Spleen (tissue), 11 donors: ENCODE measurements around the gene NEDD4L. TPM values are rescaled to one million over a fixed set of nuclear protein-coding genes. Genes with fewer than 3 reads are reported as not detected.
"Not testable (repeated sequence)": the region's sequence is repeated elsewhere in the genome, so short reads cannot be mapped to it uniquely, and the experiment has no call there.

Experiments
- DNase-seq: peaks from one replicate; pipeline ENCODE4 v3.0.0-alpha.2; 2020
- H3K27ac ChIP-seq, 8 donors: fragments of 200-600 bp; sonication (generic) in 7 of 8; 1 replicate in 4 of 8; 2 replicates in 4 of 8; pipeline versions ENCODE4 v1.5.0 to v1.8.0; 2016 to 2021; ENCODE audit warnings: inconsistent platforms in 4 of 8, mild to moderate bottlenecking in 4 of 8, moderate library complexity in 1 of 8
- H3K27me3 ChIP-seq, 7 donors: fragments of 200-600 bp; sonication (generic) in 6 of 7; replicated peaks in 1 of 7; 1 replicate in 4 of 7; 2 replicates in 3 of 7; pipeline versions ENCODE4 v1.5.0 to v1.8.0; 2016 to 2021; ENCODE audit warnings: inconsistent platforms in 3 of 7, mild to moderate bottlenecking in 1 of 7
- H3K36me3 ChIP-seq, 6 donors: fragments of 200-600 bp; sonication (generic) in 5 of 6; 1 replicate in 4 of 6; 2 replicates in 2 of 6; pipeline versions ENCODE4 v1.5.0 to v1.8.0; 2016 to 2021; ENCODE audit warnings: inconsistent platforms in 2 of 6
- H3K4me1 ChIP-seq, 6 donors: fragments of 200-600 bp; sonication (generic) in 5 of 6; 1 replicate in 3 of 6; 2 replicates in 3 of 6; pipeline versions ENCODE4 v1.5.0 to v1.8.0; 2016 to 2021; ENCODE audit warnings: inconsistent platforms in 3 of 6
- H3K4me3 ChIP-seq, 8 donors: fragments of 200-600 bp; sonication (generic) in 7 of 8; 1 replicate in 4 of 8; 2 replicates in 4 of 8; pipeline versions ENCODE4 v1.5.0 to v1.8.0; 2016 to 2021; ENCODE audit warnings: inconsistent platforms in 4 of 8, mild to moderate bottlenecking in 4 of 8, moderate library complexity in 2 of 8
- H3K9me3 ChIP-seq, 8 donors: fragments of 200-600 bp; sonication (generic) in 7 of 8; 1 replicate in 4 of 8; 2 replicates in 4 of 8; pipeline versions ENCODE4 v1.5.0 to v1.8.0; 2016 to 2021; ENCODE audit warnings: inconsistent platforms in 4 of 8
- CTCF ChIP-seq, 11 experiments: fragments of 200-600 bp in 7 of 11; fragments of 450-650 bp in 4 of 11; sonication (generic) in 4 of 11; IDR thresholded peaks in 8 of 11; conservative IDR thresholded peaks in 3 of 11; 1 replicate in 7 of 11; 2 replicates in 4 of 11; pipeline versions ENCODE4 v1.4.0 to v1.8.0; 2016 to 2021; ENCODE audit warnings: antibody characterized with exemption in 11 of 11, inconsistent platforms in 4 of 11, mild to moderate bottlenecking in 1 of 11
- POLR2A ChIP-seq, 3 donors: fragments of 450-650 bp; IDR thresholded peaks; one replicate each; pipeline ENCODE4 v1.5.1; 2017; ENCODE audit warnings: antibody characterized with exemption in 3 of 3, mild to moderate bottlenecking in 1 of 3
- POLR2AphosphoS5 ChIP-seq, 3 donors: sonication (generic); formaldehyde crosslinking; IDR thresholded peaks; one replicate each; pipeline ENCODE4 v1.5.1; 2017; ENCODE audit warnings: antibody characterized with exemption in 3 of 3
- WGBS, 5 donors: extraction: QIAGEN DNeasy Blood & Tissue Kit in 3 of 5; methylation state at CpG; one replicate each; pipeline versions ENCODE4 v1.1.5 to v1.1.7; 2013 to 2018; 5-methylcytosine and 5-hydroxymethylcytosine counted together
- intact Hi-C: fragments of 100-400 bp; cut with DNase I; formaldehyde crosslinking; loops from one replicate; pipeline ENCODE4 v1.15.0; 2023; ENCODE audit warnings: low total_unique reads
- polyA plus RNA-seq, 3 donors: library from polyadenylated mRNA; stranded (reverse); fragments of 200-250 nt; gene quantifications; one replicate each; pipeline ENCODE4 v1.2.1, GENCODE V29; 2013
- total RNA-seq, 7 donors: library from RNA; depleted of rRNA in 3 of 7; stranded (reverse); fragments of >200 nt in 3 of 7; fragmentation: NEBNext Ultra II Directional in 4 of 7; extraction: Animal tissue kit (Norgen Biotek cat#: 25700) in 4 of 7; gene quantifications; one replicate each; pipeline versions ENCODE4 v1.1.0 to v1.2.1, GENCODE V29; 2016 to 2021
- donor health status: healthy with polysubstance abuse.
- donor health status: DM: no; HTN: no; CAD: no; lungs with moderate emphysema.
- donor health status: DM: no; HTN: no; CAD: no.
- donor health status: Bipolar disorder and iron deficiency.
- donor health status: healthy.
- donor health status: DM: no; HTN: no; CAD: no.
- donor health status: DM: yes; HTN: yes; CAD: no.

NEDD4L gene
- total and polyA plus RNA-seq, 10 donors: 8.7 to 26.9 (median 18.3) TPM

GRCh38 chr18:58258692-58259342 lies 214.8 kb downstream of the NEDD4L start:
- Histone ChIP-seq H3K4me1 (peaks cover 0 to 3% (median 0%) of the 10 kb centered on the region in 6 donors), H3K36me3 (peaks cover 0 to 14% (median 6%) of the 10 kb centered on the region in 6 donors), H3K27me3 (no peaks in the 10 kb centered on the region), H3K27ac (no peak overlapping the region), H3K4me3 (no peak overlapping the region), H3K9me3 (peaks cover 0 to 7% (median 0%) of the 10 kb centered on the region in 8 donors)
- TF ChIP-seq POLR2A (IDR thresholded peaks at IDR 0.05) (no peak), POLR2AphosphoS5 (IDR thresholded peaks at IDR 0.05) (no peak), CTCF (IDR thresholded peaks at IDR 0.05 in 8 of 11, conservative IDR thresholded peaks at IDR 0.05 in 3 of 11) (no peak)
- intact Hi-C loops: no loop called here
- WGBS, 5 donors: 84 to 95% (median 91%) methylated on average over 11 of the region's 11 CpGs
- no peak for DNase-seq

GRCh38 chr18:58263055-58263957 lies 219.3 kb downstream of the NEDD4L start:
- no peaks in the 10 kb centered on the region for H3K27me3 ChIP-seq
- H3K4me1 ChIP-seq: peaks cover 0 to 3% (median 0%) of the 10 kb centered on the region in 6 donors
- peaks cover 0 to 4% (median 0%) of the 10 kb centered on the region in 8 donors for H3K9me3 ChIP-seq
- intact Hi-C loops: no loop called here
- 42 to 55% (median 44%) methylated on average over 7 of the region's 7 CpGs for WGBS, 5 donors
- H3K4me3 ChIP-seq: no peak overlapping the region
- TF ChIP-seq POLR2A (IDR thresholded peaks at IDR 0.05): no peak
- no peak for TF ChIP-seq POLR2AphosphoS5 (IDR thresholded peaks at IDR 0.05)
- no peak for TF ChIP-seq CTCF (IDR thresholded peaks at IDR 0.05 in 8 of 11, conservative IDR thresholded peaks at IDR 0.05 in 3 of 11)
- no peaks in the 10 kb centered on the region for H3K36me3 ChIP-seq
- H3K27ac ChIP-seq: no peak overlapping the region
- DNase-seq: no peak

- no peak overlapping the region for H3K4me3 ChIP-seq
- no peak overlapping the region for H3K27ac ChIP-seq
- TF ChIP-seq POLR2A (IDR thresholded peaks at IDR 0.05): no peak
- no peak for TF ChIP-seq POLR2AphosphoS5 (IDR thresholded peaks at IDR 0.05)
- TF ChIP-seq CTCF (IDR thresholded peaks at IDR 0.05 in 8 of 11, conservative IDR thresholded peaks at IDR 0.05 in 3 of 11): no peak
- H3K4me1 ChIP-seq: peaks cover 0 to 3% (median 0%) of the 10 kb centered on the region in 6 donors
- H3K36me3 ChIP-seq: no peaks in the 10 kb centered on the region
- 90 to 95% (median 93%) methylated on average over 5 of the region's 5 CpGs for WGBS, 5 donors
- no peaks in the 10 kb centered on the region for H3K9me3 ChIP-seq
- no peak for DNase-seq
- intact Hi-C loops: no loop called here
- H3K27me3 ChIP-seq: no peaks in the 10 kb centered on the region
Observed at GRCh38 chr18:58264075-58264474, 220.0 kb downstream of the NEDD4L start.

- 81 to 88% (median 87%) methylated on average over 2 of the region's 2 CpGs for WGBS, 5 donors
- no peaks in the 10 kb centered on the region for H3K36me3 ChIP-seq
- H3K27ac ChIP-seq: no peak overlapping the region
- no peak overlapping the region for H3K4me3 ChIP-seq
- no peaks in the 10 kb centered on the region for H3K9me3 ChIP-seq
- TF ChIP-seq POLR2A (IDR thresholded peaks at IDR 0.05) (no peak), CTCF (IDR thresholded peaks at IDR 0.05 in 8 of 11, conservative IDR thresholded peaks at IDR 0.05 in 3 of 11) (no peak), POLR2AphosphoS5 (IDR thresholded peaks at IDR 0.05) (no peak)
- H3K27me3 ChIP-seq: no peaks in the 10 kb centered on the region
- no peak for DNase-seq
- intact Hi-C loops: no loop called here
- peaks cover 0 to 3% (median 0%) of the 10 kb centered on the region in 6 donors for H3K4me1 ChIP-seq
Observed at GRCh38 chr18:58264840-58265239, 220.8 kb downstream of the NEDD4L start.

GRCh38 chr18:58265489-58265888 lies 221.5 kb downstream of the NEDD4L start:
- WGBS, 5 donors: 93 to 99% (median 96%) methylated on average over 3 of the region's 3 CpGs
- H3K27ac ChIP-seq, DNase-seq, H3K9me3 ChIP-seq, H3K4me1 ChIP-seq, H3K4me3 ChIP-seq, intact Hi-C loops, H3K36me3 ChIP-seq, H3K27me3 ChIP-seq: not testable (repeated sequence)
